Stimulated activated CD8-positive, alpha-beta memory T cell treated with anti-CD3 and anti-CD28 coated beads, Interleukin-12 subunit alpha, Interleukin-12 subunit beta, amount 100 ng/mL, for 1 hour (primary cell): ENCODE measurements around the gene MRPL37.

Source experiments
- DNase-seq: peaks from one replicate; pipeline ENCODE4 v3.0.0-alpha.2; 2020; ENCODE audit warnings: low read depth

Gene MRPL37

DNA sequence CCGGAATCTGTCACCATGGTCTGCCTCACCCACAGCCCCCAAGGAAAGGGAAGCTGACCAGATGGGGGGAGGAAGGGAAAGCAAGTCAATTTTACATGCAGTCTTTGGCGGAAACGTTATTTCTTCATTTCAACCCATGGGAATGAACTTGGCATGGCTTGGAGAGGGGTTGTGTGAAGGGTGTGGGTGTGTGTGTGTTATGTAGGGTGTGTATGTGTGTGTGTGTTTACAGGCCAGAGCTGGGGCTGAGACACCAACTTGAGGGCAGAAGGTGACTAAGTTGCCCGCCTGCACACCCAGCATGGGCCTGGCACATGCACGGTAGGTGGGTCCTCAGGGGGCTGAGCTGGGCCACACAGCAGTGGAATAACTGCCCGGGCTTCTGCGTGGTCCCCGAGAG is 65.2 kb downstream of the MRPL37 start:
- DNase-seq, result no peak

DNA sequence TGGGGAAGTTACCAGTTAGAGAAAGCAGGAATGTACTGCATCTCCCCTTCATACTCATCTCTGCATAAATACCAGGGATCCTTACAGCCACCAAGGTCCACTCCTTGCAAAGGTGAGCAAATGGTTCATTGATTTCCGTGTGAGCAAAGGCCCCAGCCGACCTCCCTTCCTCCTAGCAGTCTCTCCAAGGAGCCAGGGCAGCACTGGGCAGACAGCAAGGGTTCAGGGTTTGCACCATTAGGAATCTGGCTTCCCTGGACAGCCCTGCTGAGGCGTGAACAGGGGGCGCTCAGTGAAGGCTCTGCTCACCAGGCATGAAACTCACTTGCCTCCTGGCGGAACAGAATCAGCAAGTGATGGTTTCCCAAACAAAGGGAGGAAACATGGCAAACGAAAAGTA is 65.7 kb downstream of the MRPL37 start:
- no peak for DNase-seq

DNA sequence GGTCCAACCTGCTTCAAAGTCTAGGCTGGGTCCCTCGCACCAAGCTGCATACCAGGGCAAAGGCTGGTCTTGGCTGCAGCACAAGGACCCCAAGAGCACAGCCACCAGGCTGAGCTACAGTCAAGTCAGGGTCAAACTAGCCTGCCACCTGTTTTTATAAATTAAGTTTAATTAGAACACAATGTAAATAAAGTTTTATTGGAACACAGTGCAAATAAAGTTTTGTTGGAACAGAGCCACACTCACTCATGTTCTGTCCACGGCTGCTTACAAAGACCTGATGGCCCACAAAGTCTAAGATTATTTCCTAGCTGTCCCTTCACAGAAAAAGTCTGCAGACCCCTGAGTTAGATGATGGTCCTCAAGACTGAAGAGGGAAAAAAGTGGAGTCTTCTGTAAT is 66.2 kb downstream of the MRPL37 start:
- DNase-seq, result no peak

DNA sequence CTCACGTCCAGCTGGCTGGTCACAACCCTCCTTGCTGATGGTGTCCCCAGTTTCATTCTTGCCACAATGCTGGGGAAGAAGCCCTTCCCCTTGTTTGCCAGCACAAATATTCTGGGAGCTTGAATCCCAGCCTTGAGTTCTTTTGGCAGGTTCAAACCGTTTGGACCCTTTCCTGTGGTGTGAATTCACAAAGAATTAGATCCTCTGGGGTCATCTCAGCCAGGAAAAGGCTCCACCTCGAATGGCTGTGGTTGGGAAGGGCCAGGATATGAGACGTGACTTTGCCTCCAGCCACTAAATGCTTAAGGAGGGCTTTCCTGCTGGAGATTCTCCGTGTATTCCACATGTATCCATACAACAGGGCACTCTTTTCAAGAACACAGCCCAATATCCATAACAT is 66.9 kb downstream of the MRPL37 start:
- DNase-seq, result no peak
